CD8-positive, alpha-beta memory T cell (primary cell): Measurements from ENCODE around the gene FILIP1. TPM values are rescaled to one million over a fixed set of nuclear protein-coding genes. Genes with fewer than 3 reads are reported as not detected.
"Not testable (repeated sequence)": the region's sequence is repeated elsewhere in the genome, so short reads cannot be mapped to it uniquely, and the experiment has no call there.

ENCODE experiments used
- CTCF ChIA-PET: fragments of 350-600 bp; sonication (Branson Sonifier 250); formaldehyde crosslinking; loops from one replicate; lab custom pipeline; 2021; ENCODE audit warnings: antibody characterized with exemption; lab: Charles Lee
- POLR2A ChIA-PET: fragments of 350-600 bp; sonication (Branson Sonifier 250); formaldehyde crosslinking; loops from one replicate; lab custom pipeline; 2021; ENCODE audit warnings: antibody characterized with exemption; lab: Charles Lee
- DNase-seq, 5 donors: peaks; one replicate each; pipeline versions ENCODE4 v3.0.0 to v3.0.0-alpha.2; 2020 to 2022; ENCODE audit warnings: mixed read lengths in 1 of 5
- H3K27ac ChIP-seq: one replicate; pipeline ENCODE4 v1.7.0; 2013; ENCODE audit warnings: low read depth, mild to moderate bottlenecking, low read length, moderate library complexity
- H3K27me3 ChIP-seq: 2 replicates; pipeline ENCODE4 v1.7.0; 2013; ENCODE audit warnings: low read length, mild to moderate bottlenecking; ENCODE audit not compliant: insufficient read depth, poor library complexity, severe bottlenecking
- H3K36me3 ChIP-seq: 2 replicates; pipeline ENCODE4 v1.7.0; 2013; ENCODE audit warnings: mild to moderate bottlenecking, low read length, moderate library complexity; ENCODE audit not compliant: insufficient read depth
- H3K4me1 ChIP-seq: 2 replicates; pipeline ENCODE4 v1.7.0; 2013; ENCODE audit warnings: mild to moderate bottlenecking, low read length, moderate library complexity; ENCODE audit not compliant: insufficient read depth
- H3K4me3 ChIP-seq: 2 replicates; pipeline ENCODE4 v1.7.0; 2013; ENCODE audit warnings: mild to moderate bottlenecking, low read length
- H3K9me3 ChIP-seq: 2 replicates; pipeline ENCODE4 v1.7.0; 2013; ENCODE audit warnings: mild to moderate bottlenecking, low read length
- H3K27ac Mint-ChIP-seq, 8 donors: one replicate each; pipeline ENCODE4 v1.8.0; 2020 to 2021; ENCODE audit warnings: mixed read lengths in 8 of 8, mild to moderate bottlenecking in 6 of 8, inconsistent platforms in 3 of 8, moderate library complexity in 3 of 8
- H3K27me3 Mint-ChIP-seq, 2 donors: one replicate each; pipeline ENCODE4 v1.8.0; 2020 to 2021; ENCODE audit warnings: mixed read lengths in 2 of 2, mild to moderate bottlenecking in 1 of 2, moderate library complexity in 1 of 2
- H3K36me3 Mint-ChIP-seq, 3 donors: one replicate each; pipeline ENCODE4 v1.8.0; 2020 to 2021; ENCODE audit warnings: mixed read lengths in 3 of 3, inconsistent platforms in 1 of 3, mild to moderate bottlenecking in 1 of 3
- H3K4me1 Mint-ChIP-seq, 3 donors: one replicate each; pipeline ENCODE4 v1.8.0; 2020 to 2021; ENCODE audit warnings: mixed read lengths in 3 of 3, inconsistent platforms in 1 of 3, mild to moderate bottlenecking in 1 of 3
- H3K4me3 Mint-ChIP-seq, 7 donors: one replicate each; pipeline ENCODE4 v1.8.0; 2020 to 2021; ENCODE audit warnings: mixed read lengths in 7 of 7, mild to moderate bottlenecking in 6 of 7, moderate library complexity in 4 of 7, inconsistent platforms in 2 of 7
- H3K9me3 Mint-ChIP-seq, 5 donors: one replicate each; pipeline ENCODE4 v1.8.0; 2020 to 2022; ENCODE audit warnings: mixed read lengths in 5 of 5, mild to moderate bottlenecking in 3 of 5, moderate library complexity in 2 of 5, inconsistent platforms in 1 of 5
- polyA plus RNA-seq: library from polyadenylated mRNA; unstranded; fragments of 300-500 nt; fragmentation: Illumina TruSeq; gene quantifications from one replicate; pipeline ENCODE4 v1.2.3, GENCODE V29; 2021
- total RNA-seq, 2 experiments: library from RNA; stranded (reverse); gene quantifications; one replicate each; pipeline ENCODE4 v1.2.3, GENCODE V29; 2021

The FILIP1 gene
- total and polyA plus RNA-seq, 3 experiments from 2014 or later, result not detected

DNA sequence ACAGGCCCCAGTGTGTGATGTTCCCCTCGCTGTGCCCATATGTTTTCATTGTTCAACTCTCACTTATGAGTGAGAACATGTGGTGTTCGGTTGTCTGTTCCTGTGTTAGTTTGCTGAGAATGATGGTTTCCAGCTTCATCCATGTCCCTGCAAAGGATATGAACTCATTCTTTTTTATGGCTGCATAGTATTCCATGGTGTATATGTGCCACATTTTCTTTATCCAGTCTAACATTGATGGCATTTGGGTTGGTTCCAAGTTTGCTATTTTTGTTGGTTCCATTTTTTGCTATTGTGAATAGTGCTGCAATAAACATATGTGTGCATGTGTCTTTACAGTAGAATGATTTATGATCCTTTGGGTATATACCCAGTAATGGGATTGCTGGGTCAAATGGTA lies 83.0 kb downstream of the FILIP1 start:
- POLR2A ChIA-PET, CTCF ChIA-PET, H3K4me3 Mint-ChIP-seq, DNase-seq, H3K27ac Mint-ChIP-seq, H3K9me3 ChIP-seq, H3K9me3 Mint-ChIP-seq, H3K27ac ChIP-seq, H3K27me3 ChIP-seq, H3K36me3 Mint-ChIP-seq, H3K4me3 ChIP-seq, H3K36me3 ChIP-seq, H3K4me1 ChIP-seq, H3K4me1 Mint-ChIP-seq: not testable (repeated sequence)
- peaks cover 22 to 40% of the 10 kb centered on the region in 2 donors for H3K27me3 Mint-ChIP-seq

DNA sequence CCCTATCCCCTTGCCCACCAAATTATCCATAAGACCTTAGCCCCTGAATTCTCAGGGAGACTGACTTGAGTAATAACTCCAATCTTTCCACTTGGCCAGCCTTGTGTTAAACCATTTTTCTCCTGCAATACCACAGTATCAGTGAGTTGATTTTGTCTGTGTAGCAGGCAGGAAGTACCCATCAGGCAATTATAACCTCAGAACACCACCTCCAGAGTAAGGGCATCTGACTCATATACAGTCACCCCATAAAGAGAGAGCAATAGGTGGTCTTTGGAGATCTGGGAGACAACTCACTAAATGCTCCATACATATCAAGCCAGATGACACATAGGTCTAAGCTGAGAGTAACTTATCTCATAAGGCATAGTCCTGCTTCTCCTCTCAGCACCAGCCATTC lies 83.7 kb downstream of the FILIP1 start:
- H3K36me3 ChIP-seq, result no peaks in the 10 kb centered on the region
- Mint-ChIP-seq H3K9me3 (peaks cover 0 to 3% (median 0%) of the 10 kb centered on the region in 5 donors), H3K27ac (no peak overlapping the region), H3K27me3 (peaks cover 22 to 37% of the 10 kb centered on the region in 2 donors), H3K4me1 (no peaks in the 10 kb centered on the region), H3K36me3 (no peaks in the 10 kb centered on the region), H3K4me3 (no peak overlapping the region)
- POLR2A ChIA-PET, result no interaction called here
- H3K27ac ChIP-seq, result no peak overlapping the region
- H3K4me1 ChIP-seq, result no peaks in the 10 kb centered on the region
- DNase-seq, result no peak
- CTCF ChIA-PET, result no interaction called here
- H3K27me3 ChIP-seq, result no peaks in the 10 kb centered on the region
- no peaks in the 10 kb centered on the region for H3K9me3 ChIP-seq
- H3K4me3 ChIP-seq, result no peak overlapping the region

DNA sequence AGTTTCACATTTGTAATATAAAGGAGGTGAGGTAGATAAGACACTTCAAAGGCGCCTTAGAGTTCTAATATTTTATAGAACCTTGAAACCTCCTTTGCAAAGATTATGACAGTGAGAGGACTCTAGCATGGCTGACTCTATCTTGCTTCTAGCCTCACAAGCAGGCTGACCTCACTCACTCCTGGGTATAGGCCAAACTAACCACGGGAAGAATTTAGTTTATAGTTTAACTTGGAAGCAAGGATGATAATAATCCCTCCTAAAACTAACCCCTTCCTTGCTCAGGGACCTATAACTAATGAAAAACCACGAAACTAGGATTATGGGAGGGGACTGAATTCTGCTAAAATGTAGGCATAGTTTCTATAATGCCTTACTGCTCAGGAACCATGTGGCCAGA lies 84.3 kb downstream of the FILIP1 start:
- ChIA-PET CTCF (no interaction called here), POLR2A (no interaction called here)
- Histone ChIP-seq H3K27ac (no peak overlapping the region), H3K4me3 (no peak overlapping the region), H3K27me3 (no peaks in the 10 kb centered on the region), H3K4me1 (no peaks in the 10 kb centered on the region), H3K36me3 (no peaks in the 10 kb centered on the region), H3K9me3 (no peaks in the 10 kb centered on the region)
- Mint-ChIP-seq H3K27ac (no peak overlapping the region), H3K4me3 (no peak overlapping the region), H3K27me3 (peaks cover 22 to 30% of the 10 kb centered on the region in 2 donors), H3K36me3 (no peaks in the 10 kb centered on the region), H3K9me3 (peaks cover 0 to 3% (median 0%) of the 10 kb centered on the region in 5 donors), H3K4me1 (no peaks in the 10 kb centered on the region)
- DNase-seq, result no peak

DNA sequence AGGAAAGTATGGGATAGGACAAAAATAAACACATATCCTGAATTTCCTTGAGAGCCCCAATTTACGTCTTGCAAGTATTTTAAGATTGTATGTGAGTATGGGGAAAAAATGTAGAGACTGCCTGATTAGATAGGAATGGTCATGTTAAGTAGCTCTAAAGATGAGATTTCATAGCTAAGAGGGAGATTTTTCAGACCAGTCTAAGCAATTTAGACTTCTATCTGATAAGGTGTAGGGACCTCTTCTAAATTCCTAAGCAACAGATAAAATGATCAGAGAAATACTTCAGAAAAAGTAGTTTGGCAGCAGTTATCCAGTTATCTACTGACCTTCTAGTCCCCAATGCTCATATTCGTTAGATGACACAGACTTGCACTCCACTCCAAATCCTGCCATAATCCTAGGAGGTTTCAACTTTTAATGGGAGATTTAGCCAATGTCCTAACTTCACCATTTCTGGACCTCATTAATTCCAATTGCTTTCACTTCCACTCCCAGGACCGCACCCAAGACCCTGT lies 90.0 kb downstream of the FILIP1 start:
- CTCF ChIA-PET, result no interaction called here
- Histone ChIP-seq H3K36me3 (no peaks in the 10 kb centered on the region), H3K4me1 (no peaks in the 10 kb centered on the region), H3K27ac (no peak overlapping the region), H3K27me3 (no peaks in the 10 kb centered on the region), H3K9me3 (no peaks in the 10 kb centered on the region), H3K4me3 (no peak overlapping the region)
- no peak for DNase-seq
- Mint-ChIP-seq H3K36me3 (no peaks in the 10 kb centered on the region), H3K27me3 (no peaks in the 10 kb centered on the region), H3K4me1 (no peaks in the 10 kb centered on the region), H3K9me3 (no peaks in the 10 kb centered on the region), H3K4me3 (no peak overlapping the region), H3K27ac (no peak overlapping the region)
- POLR2A ChIA-PET, result no interaction called here

DNA sequence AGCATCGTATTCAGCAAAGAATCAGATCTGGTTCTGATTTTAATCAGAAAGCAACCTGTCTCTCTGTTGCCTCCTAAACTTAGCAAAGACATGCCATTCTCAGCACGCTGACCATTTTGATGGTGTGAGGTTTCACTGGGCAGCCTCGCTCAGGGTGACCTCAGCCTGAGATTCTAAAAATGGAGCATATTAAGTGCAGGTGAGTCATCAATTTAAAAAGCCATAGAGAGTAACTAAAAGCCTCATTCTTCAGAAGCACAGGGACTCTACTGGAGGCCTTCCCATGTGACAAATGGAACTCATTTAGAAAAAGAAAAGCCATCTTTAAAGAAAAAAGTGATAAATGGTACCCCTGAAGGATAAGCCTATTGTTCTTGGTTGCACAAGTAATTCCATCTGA lies 91.3 kb downstream of the FILIP1 start:
- ChIA-PET POLR2A (no interaction called here), CTCF (no interaction called here)
- H3K9me3 Mint-ChIP-seq, result no peaks in the 10 kb centered on the region
- no peaks in the 10 kb centered on the region for H3K36me3 Mint-ChIP-seq
- peaks cover 0 to 3% of the 10 kb centered on the region in 2 donors for H3K27me3 Mint-ChIP-seq
- no peak overlapping the region for H3K27ac Mint-ChIP-seq
- DNase-seq, result no peak
- Histone ChIP-seq H3K9me3 (no peaks in the 10 kb centered on the region), H3K36me3 (no peaks in the 10 kb centered on the region), H3K27ac (no peak overlapping the region), H3K27me3 (no peaks in the 10 kb centered on the region), H3K4me3 (no peak overlapping the region), H3K4me1 (no peaks in the 10 kb centered on the region)
- H3K4me1 Mint-ChIP-seq, result no peaks in the 10 kb centered on the region
- no peak overlapping the region for H3K4me3 Mint-ChIP-seq

DNA sequence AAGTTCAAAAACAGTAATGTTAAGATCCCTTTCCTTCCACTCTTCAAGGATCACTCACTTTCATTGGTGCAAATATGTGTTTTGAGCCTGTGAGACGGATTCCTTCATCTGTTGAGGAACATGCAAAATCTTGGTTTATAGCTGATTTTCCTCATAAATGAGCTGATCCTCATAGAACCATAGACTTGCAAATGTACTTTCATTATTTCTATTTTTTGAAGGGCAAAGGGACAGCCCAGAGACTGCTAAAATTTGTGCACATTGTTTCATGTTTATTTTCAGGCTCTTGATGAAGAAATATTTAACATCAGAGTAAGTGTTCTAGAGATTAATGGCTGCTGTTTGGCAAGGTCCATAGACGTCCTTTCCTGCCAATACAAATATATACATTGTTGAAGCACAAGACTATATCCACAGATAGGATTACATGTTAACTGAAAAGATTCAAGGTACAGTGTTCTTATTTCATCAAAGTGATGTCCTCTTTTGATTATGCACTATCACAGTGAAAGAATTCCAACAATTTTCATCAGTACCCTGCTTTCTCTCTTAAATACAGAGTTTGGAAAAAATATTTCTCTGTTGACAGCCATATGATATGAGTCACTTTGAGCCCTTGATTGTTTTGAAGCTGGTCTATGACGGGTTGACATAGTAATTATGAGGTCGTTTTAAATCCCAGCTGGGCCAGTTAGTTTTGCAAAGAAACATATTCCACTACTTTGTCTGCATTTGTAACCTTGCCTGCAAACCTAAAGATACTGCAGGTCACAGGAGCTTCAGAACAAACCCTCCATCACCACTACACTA lies 95.7 kb downstream of the FILIP1 start:
- Histone ChIP-seq H3K36me3 (no peaks in the 10 kb centered on the region), H3K27ac (no peak overlapping the region), H3K9me3 (no peaks in the 10 kb centered on the region), H3K4me3 (no peak overlapping the region), H3K27me3 (no peaks in the 10 kb centered on the region), H3K4me1 (no peaks in the 10 kb centered on the region)
- H3K27ac Mint-ChIP-seq, result no peak overlapping the region
- no peaks in the 10 kb centered on the region for H3K4me1 Mint-ChIP-seq
- H3K27me3 Mint-ChIP-seq, result peaks cover 3 to 14% of the 10 kb centered on the region in 2 donors
- no peak overlapping the region for H3K4me3 Mint-ChIP-seq
- DNase-seq, result no peak
- H3K9me3 Mint-ChIP-seq, result no peaks in the 10 kb centered on the region
- POLR2A ChIA-PET, result no interaction called here
- no peaks in the 10 kb centered on the region for H3K36me3 Mint-ChIP-seq
- CTCF ChIA-PET, result no interaction called here

DNA sequence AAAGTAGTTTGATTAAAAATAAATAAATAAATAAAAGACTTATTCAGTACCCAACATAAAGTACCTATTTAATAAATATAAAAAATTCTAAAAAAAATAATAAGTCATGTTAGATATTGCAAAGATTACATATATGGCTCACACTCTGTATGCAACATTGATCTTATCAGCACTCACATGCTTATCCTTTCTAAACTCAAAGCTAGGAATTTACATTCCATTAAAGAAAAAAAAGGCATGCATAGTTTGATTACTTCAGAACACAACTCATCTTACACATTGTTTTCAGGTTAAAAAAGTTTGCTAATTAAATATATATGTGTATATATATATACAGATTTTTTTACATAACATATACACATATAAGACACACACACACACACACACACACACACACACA lies 96.4 kb downstream of the FILIP1 start:
- no peaks in the 10 kb centered on the region for H3K9me3 Mint-ChIP-seq
- Histone ChIP-seq H3K27ac (no peak overlapping the region), H3K9me3 (no peaks in the 10 kb centered on the region), H3K4me1 (no peaks in the 10 kb centered on the region), H3K4me3 (no peak overlapping the region), H3K36me3 (no peaks in the 10 kb centered on the region), H3K27me3 (no peaks in the 10 kb centered on the region)
- no peak overlapping the region for H3K27ac Mint-ChIP-seq
- peaks cover 3 to 14% of the 10 kb centered on the region in 2 donors for H3K27me3 Mint-ChIP-seq
- no peak overlapping the region for H3K4me3 Mint-ChIP-seq
- no peaks in the 10 kb centered on the region for H3K4me1 Mint-ChIP-seq
- H3K36me3 Mint-ChIP-seq, result no peaks in the 10 kb centered on the region
- ChIA-PET POLR2A (no interaction called here), CTCF (no interaction called here)
- DNase-seq, result no peak

DNA sequence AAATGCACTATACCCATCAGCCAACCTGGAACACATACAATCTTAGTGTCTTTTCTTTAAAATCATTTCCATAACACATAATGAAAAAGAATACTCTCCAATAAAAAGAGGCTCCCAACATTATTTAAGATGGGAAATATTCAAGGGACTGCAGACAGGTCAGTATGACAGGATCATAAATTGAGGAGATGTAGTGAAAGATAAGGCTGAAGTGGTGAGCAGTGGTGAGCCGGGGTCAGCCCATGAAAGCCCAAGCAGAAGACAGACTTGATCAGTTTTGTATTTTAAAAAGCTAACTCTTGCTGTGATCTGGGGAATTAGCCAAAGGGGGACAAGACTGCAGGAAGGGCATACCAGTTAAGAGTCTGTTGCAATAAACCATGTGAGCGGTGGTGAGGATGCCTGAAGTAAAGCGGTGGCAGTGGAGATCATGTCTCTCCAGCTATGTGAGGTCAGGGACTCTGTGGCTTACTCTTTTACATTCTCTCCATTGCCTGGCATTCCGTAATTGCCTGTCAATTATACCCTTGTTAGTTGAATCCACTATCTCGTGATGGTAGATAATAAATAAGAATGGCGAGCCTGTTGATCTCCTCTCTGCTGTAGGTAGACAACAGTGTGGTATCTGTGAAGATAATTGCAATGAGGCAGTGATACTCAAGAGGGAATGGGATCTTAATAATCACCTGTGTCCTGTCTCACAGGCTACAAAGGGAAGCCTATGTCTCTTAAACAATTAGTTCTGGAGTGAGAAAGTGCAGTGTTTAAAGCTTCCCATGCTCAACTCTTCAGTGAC lies 97.4 kb downstream of the FILIP1 start:
- Histone ChIP-seq H3K9me3 (no peaks in the 10 kb centered on the region), H3K36me3 (no peaks in the 10 kb centered on the region), H3K4me1 (no peaks in the 10 kb centered on the region), H3K27ac (no peak overlapping the region), H3K27me3 (no peaks in the 10 kb centered on the region), H3K4me3 (no peak overlapping the region)
- CTCF ChIA-PET, result no interaction called here
- Mint-ChIP-seq H3K27me3 (peaks cover 3 to 14% of the 10 kb centered on the region in 2 donors), H3K9me3 (no peaks in the 10 kb centered on the region), H3K27ac (no peak overlapping the region), H3K36me3 (no peaks in the 10 kb centered on the region), H3K4me3 (no peak overlapping the region), H3K4me1 (no peaks in the 10 kb centered on the region)
- POLR2A ChIA-PET, result no interaction called here
- no peak for DNase-seq
